Large intestine (tissue), 3 donors: ENCODE measurements around the gene POLR1A. TPM values are rescaled to one million over a fixed set of nuclear protein-coding genes. Genes with fewer than 3 reads are reported as not detected.
"Not testable (repeated sequence)": the region's sequence is repeated elsewhere in the genome, so short reads cannot be mapped to it uniquely, and the experiment has no call there.

Source experiments
- DNase-seq, 2 donors: peaks; one replicate each; pipeline versions ENCODE4 v3.0.0 to v3.0.0-alpha.2; 2013
- H3K27ac ChIP-seq: one replicate; pipeline ENCODE4 v1.5.1; 2013; ENCODE audit warnings: low read length
- H3K27me3 ChIP-seq: 2 replicates; pipeline ENCODE4 v1.6.1; 2013; ENCODE audit warnings: low read length; ENCODE audit not compliant: control insufficient read depth, insufficient read depth
- H3K36me3 ChIP-seq: 2 replicates; pipeline ENCODE4 v1.6.1; 2013; ENCODE audit warnings: low read length; ENCODE audit not compliant: control insufficient read depth, insufficient read depth
- H3K4me1 ChIP-seq: one replicate; pipeline ENCODE4 v1.6.1; 2013; ENCODE audit warnings: low read length; ENCODE audit not compliant: control insufficient read depth, insufficient read depth
- H3K4me3 ChIP-seq: one replicate; pipeline ENCODE4 v1.5.1; 2013; ENCODE audit warnings: low read length
- H3K9me3 ChIP-seq: one replicate; pipeline ENCODE4 v1.6.1; 2013; ENCODE audit warnings: mild to moderate bottlenecking, low read depth, low read length, moderate library complexity; ENCODE audit not compliant: control insufficient read depth
- WGBS: methylation state at CpG from one replicate; pipeline ENCODE4 v1.1.5; 2013; ENCODE audit warnings: low lambda C conversion rate; ENCODE audit not compliant: insufficient coverage; 5-methylcytosine and 5-hydroxymethylcytosine counted together
- polyA plus RNA-seq: library from polyadenylated mRNA; unstranded; fragments of 120-200 nt; gene quantifications from one replicate; pipeline ENCODE4 v1.2.1, GENCODE V29; 2013

Gene POLR1A
- polyA plus RNA-seq, 1 donor, result 13.6 TPM

DNA sequence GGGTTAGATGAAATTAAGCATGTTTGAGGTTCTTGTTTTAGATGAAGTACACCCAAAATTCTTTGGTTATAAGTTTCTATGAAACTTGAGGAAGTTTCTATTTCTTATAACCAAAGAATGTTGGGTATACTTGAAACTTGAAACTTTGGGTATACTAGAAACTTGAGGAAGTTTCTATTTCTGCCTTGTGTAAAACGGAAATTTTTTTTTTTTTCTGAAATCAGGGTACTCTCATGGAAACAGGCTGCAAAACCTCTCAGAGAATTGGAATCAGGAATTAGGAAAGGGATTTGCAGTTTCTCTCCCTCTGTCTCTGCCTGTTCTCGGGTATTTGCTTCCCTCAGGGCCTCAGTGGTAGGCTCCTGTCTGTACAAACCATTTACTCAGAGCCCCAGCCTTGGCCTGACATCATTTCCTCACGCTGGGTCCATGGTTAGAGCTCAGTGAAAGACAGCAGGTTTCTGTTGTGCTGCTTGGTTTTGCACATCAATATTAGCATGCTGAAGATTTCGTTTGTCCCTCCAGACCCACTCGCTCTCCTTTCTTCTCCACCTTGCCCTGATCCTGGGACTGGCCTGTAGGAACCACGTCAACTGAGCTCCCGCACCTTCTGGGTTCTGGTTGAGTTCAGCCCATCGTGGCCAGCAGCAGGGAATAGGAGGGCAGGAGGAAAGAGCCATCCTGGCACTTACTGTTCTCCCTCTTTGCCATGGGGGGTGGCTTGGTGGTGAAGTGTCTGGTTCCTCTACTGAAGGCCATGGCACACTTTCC is 106.4 kb downstream of the POLR1A start:
- WGBS, result 92% methylated on average over 2 of the region's 8 CpGs
- no peaks in the 10 kb centered on the region for H3K36me3 ChIP-seq
- H3K4me1 ChIP-seq, result peaks cover 32% of the 10 kb centered on the region
- H3K27me3 ChIP-seq, result no peaks in the 10 kb centered on the region
- H3K9me3 ChIP-seq, result no peaks in the 10 kb centered on the region
- DNase-seq, result peak in 1 of 2 donors; percentile 16
- peak overlapping the region; percentile 56 for H3K27ac ChIP-seq
- H3K4me3 ChIP-seq, result no peak overlapping the region

DNA sequence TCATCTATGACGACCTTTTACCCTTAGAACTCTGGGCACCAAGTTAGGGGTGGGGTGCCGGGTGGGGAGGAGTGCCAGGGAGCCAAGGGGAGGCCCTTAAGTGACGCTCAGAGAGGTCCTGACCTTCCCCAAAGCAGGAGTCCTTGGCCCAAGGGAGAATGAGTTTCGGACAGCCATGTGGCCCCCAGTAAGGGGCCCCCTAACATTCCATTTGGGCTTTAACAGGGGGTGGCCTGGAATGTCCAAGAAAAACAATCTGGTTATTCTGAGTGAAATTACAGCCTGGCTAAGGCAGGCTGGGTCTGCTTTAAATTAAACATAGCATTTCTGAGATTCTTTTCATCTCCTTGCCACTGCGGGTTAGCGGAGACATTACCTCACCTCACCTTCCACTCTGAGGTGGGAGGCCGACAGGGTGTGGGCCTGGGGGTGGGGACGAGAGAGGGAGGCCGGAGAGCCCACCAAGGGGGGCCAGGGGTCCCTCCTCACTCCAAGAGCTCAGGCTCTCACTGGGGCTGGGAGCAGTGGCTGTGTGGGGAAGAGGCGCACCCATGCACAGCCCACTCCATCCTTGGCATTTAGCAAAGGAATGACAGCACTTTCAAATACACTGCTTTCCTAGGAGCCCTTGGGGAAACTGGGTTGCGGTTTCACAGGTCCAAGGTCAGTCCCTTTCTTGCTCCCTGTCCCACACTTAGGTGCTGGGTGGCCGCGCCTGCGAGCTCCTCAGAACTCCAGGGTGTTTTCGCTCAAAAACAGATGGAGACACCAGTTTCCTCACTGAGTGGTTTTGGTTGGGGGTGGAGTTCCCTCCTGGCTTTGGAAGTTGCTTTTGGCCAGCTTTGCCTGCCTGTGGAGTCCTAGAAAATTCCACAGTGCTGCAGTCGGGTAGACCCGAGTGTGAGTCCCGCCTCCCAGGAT is 107.4 kb downstream of the POLR1A start:
- H3K27ac ChIP-seq, result peak overlapping the region; percentile 56

GRCh38 chr2:85997017-85997970 is 108.4 kb downstream of the POLR1A start:
- Histone ChIP-seq H3K27ac (peak overlapping the region; percentile 56), H3K4me1 (peaks cover 34% of the 10 kb centered on the region), H3K27me3 (no peaks in the 10 kb centered on the region), H3K36me3 (no peaks in the 10 kb centered on the region), H3K4me3 (no peak overlapping the region), H3K9me3 (no peaks in the 10 kb centered on the region)
- DNase-seq, result no peak
- no CpG with 5 or more reads among the region's 7 CpGs for WGBS

More for the DNA sequence above, 107.4 kb downstream of the POLR1A start:
- WGBS, result no CpG with 5 or more reads among the region's 18 CpGs
- Histone ChIP-seq H3K9me3 (no peaks in the 10 kb centered on the region), H3K27me3 (no peaks in the 10 kb centered on the region), H3K4me1 (peaks cover 34% of the 10 kb centered on the region), H3K36me3 (no peaks in the 10 kb centered on the region), H3K4me3 (no peak overlapping the region)
- DNase-seq, result peak in 1 of 2 donors; percentile 16

DNA sequence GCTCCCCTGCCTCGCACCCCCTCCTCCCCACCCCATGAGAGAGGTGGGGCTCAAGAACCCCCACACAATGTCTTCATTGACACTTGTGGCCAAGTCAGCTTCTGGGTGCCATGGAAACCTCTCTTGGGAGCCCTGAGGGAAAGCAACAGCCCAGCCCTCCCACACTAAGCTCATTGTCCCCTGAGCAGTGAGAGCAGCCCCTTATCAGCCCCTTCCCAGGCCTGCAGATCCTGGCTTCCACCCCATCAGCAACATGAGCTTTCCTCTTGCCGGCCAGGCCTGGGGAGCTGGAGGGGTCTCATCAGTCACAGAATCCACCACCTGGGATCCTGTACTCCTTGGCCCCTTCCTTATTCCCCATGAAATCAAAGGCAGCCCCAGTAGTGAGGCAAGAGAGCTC is 109.1 kb downstream of the POLR1A start:
- no peaks in the 10 kb centered on the region for H3K36me3 ChIP-seq
- no peak for DNase-seq
- WGBS, result no CpG with 5 or more reads among the region's 2 CpGs
- H3K27ac ChIP-seq, result no peak overlapping the region
- no peaks in the 10 kb centered on the region for H3K9me3 ChIP-seq
- H3K4me1 ChIP-seq, result peaks cover 34% of the 10 kb centered on the region
- H3K4me3 ChIP-seq, result no peak overlapping the region
- no peaks in the 10 kb centered on the region for H3K27me3 ChIP-seq

DNA sequence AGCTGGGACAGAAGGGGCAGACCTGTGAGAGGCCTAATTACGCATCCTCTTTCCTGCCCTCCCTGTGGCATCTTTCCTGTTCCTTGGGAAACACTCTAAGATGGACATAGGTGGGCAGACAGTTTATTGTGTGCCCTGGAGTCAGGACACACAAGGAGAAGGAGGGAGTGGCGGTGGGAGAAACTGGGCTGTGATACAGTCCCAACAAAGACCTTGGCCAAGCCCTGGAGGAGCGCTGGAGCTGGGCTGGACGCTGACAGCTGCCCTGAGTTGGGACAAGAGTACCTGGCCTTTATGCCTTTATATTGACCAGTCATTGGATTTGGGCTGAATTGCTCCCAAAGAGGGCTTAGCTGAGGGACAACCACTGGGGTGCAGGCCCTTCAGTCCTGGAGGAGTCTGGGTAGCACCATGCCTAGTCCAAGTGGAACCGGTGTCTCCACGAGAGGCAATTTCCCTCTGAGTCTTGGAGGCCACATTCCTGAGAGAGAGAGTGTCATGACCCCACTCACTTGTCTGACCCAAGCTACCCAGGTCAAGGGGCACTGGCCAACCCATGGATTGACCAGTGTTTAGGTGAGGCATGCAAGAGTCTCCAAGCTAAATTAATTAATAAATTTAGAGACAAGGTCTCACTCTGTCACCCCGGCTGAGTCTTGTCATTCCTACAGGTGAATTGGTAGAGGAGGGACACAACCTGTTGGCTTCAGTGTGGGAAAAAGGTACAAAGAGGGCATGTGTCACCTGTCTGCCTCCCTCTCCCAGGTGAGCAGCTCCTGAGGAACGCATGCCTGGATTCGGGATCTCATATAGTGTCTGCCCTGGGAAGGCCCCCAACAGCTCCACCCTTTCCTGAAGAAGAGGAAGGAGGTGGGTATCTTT is 109.8 kb downstream of the POLR1A start:
- no peaks in the 10 kb centered on the region for H3K27me3 ChIP-seq
- no peak overlapping the region for H3K4me3 ChIP-seq
- H3K27ac ChIP-seq, result no peak overlapping the region
- H3K9me3 ChIP-seq, result no peaks in the 10 kb centered on the region
- no CpG with 5 or more reads among the region's 9 CpGs for WGBS
- peaks cover 30% of the 10 kb centered on the region for H3K4me1 ChIP-seq
- H3K36me3 ChIP-seq, result no peaks in the 10 kb centered on the region
- DNase-seq, result no peak

- Histone ChIP-seq H3K4me1 (peaks cover 28% of the 10 kb centered on the region), H3K27ac (no peak overlapping the region), H3K27me3 (no peaks in the 10 kb centered on the region), H3K9me3 (no peaks in the 10 kb centered on the region), H3K4me3 (no peak overlapping the region), H3K36me3 (no peaks in the 10 kb centered on the region)
- WGBS, result no CpG with 5 or more reads among the region's 8 CpGs
- DNase-seq, result no peak
Observed at GRCh38 chr2:85994897-85995647, 110.6 kb downstream of the POLR1A start.

DNA sequence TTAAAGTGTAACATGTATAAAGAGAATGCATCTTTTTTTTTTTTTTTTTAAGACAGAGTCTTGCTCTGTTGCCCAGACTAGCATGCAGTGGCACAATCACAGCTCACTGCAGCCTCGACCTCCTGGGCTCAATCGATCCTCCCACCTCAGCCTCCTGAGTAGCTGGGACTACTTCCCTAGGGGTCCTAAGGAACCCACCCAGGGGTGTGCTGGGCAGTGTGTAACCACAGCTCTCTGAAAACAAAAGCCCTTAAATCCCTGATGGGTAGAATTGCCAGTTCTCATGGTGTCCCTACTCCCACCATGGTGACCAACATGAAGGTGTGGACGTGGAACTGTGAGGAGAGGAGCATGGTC is 111.3 kb downstream of the POLR1A start:
- Histone ChIP-seq H3K27me3 (no peaks in the 10 kb centered on the region), H3K9me3 (no peaks in the 10 kb centered on the region), H3K27ac (peak overlapping the region; percentile 25), H3K36me3 (no peaks in the 10 kb centered on the region), H3K4me1 (peaks cover 26% of the 10 kb centered on the region), H3K4me3 (no peak overlapping the region)
- no peak for DNase-seq
- WGBS, result no CpG with 5 or more reads among the region's 3 CpGs

DNA sequence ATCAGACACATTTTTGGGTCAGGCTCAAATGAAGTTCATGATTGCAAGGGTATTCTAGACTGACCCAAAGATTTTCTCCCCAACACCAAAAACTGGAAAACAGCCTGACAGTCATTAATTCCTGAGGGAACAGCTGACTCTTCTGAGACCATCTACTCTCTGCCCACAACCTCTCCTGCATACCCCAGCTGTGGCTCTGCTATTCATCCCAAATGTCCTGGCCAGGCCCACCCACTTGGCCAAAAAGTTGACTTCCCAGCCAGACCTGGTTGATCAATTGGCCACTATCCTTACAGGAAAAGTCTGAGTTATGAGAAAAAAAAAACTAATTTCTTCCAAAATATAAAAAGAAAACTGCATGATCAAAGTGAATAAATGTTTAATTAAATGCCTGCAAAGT is 113.1 kb downstream of the POLR1A start:
- H3K4me1 ChIP-seq, result peaks cover 12% of the 10 kb centered on the region
- H3K36me3 ChIP-seq, result no peaks in the 10 kb centered on the region
- H3K9me3 ChIP-seq, result no peaks in the 10 kb centered on the region
- DNase-seq, result no peak
- no peak overlapping the region for H3K27ac ChIP-seq
- no peak overlapping the region for H3K4me3 ChIP-seq
- H3K27me3 ChIP-seq, result no peaks in the 10 kb centered on the region

DNA sequence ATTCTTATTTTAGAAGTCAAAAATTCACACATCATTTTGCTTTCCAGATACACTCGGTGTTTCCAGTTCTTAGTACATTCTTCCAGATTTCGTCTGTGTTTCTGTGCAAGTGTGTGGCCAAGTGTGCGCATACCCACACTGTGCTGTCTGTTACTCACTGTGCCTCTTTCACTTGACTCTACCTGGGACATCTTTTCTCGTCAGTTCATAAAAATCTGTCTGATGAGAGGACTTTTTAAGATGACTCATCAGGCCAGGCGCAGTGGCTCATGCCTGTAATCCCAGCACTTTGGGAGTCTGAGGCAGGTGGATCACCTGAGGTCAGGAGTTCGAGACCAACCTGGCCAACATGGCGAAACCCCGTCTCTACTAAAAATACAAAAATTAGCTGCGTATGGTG is 113.6 kb downstream of the POLR1A start:
- DNase-seq, H3K9me3 ChIP-seq, H3K27me3 ChIP-seq, H3K27ac ChIP-seq, H3K4me3 ChIP-seq, H3K36me3 ChIP-seq: not testable (repeated sequence)
- 100% methylated on average over 1 of the region's 9 CpGs for whole genome bisulfite sequencing
- peaks cover 11% of the 10 kb centered on the region for H3K4me1 ChIP-seq
